ENCODE measurements around the gene NDC1.

DNA sequence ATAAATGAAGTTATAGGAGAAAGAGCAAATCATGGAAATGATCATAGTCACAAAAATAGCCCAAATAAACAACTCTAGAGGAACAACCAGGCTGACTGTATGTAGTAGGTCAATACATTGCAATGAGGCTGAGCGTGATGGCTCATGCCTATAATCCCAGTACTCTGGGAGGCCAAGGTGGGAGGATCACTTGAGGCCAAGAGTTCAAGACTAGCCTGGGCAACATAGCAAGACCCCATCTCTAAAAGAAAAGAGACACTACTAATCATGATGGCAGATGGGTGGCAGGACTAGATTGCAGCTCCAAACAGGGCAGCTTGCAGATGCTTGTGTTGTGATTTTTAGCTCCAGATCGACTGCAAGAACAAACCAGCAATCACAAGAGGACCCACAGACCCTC lies 27.6 kb downstream of the NDC1 start:
- TF ChIP-seq, protein P1, sequence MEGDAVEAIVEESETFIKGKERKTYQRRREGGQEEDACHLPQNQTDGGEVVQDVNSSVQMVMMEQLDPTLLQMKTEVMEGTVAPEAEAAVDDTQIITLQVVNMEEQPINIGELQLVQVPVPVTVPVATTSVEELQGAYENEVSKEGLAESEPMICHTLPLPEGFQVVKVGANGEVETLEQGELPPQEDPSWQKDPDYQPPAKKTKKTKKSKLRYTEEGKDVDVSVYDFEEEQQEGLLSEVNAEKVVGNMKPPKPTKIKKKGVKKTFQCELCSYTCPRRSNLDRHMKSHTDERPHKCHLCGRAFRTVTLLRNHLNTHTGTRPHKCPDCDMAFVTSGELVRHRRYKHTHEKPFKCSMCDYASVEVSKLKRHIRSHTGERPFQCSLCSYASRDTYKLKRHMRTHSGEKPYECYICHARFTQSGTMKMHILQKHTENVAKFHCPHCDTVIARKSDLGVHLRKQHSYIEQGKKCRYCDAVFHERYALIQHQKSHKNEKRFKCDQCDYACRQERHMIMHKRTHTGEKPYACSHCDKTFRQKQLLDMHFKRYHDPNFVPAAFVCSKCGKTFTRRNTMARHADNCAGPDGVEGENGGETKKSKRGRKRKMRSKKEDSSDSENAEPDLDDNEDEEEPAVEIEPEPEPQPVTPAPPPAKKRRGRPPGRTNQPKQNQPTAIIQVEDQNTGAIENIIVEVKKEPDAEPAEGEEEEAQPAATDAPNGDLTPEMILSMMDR (IDR thresholded peaks at IDR 0.05; ENCODE audit: borderline replicate concordance, extremely low read depth, low read length, poor library complexity, severe bottlenecking): no peak
- no peak for TF ChIP-seq EZH2 (IDR thresholded peaks at IDR 0.05; ENCODE audit: borderline replicate concordance, low read depth, low read length, severe bottlenecking)

Data from DND-41 (cell line).